OCI-M1 (cell line): ENCODE data around the gene PRCC.
A peak's percentile ranks its signal among the peaks of the same experiment; 100 is the strongest.
"Not testable (repeated sequence)": the region's sequence is repeated elsewhere in the genome, so short reads cannot be mapped to it uniquely, and the experiment has no call there.

ENCODE experiments used
- DNase-seq: peaks from one replicate; lab custom pipeline; 2025; lab: John Stamatoyannopoulos, UW

Gene PRCC

GRCh38 chr1:156744786-156745419 is 22.4 kb upstream of the PRCC start:
- DNase-seq, result no peak

- DNase-seq, result no peak
These were observed 21.5 kb upstream of the PRCC start for GRCh38 chr1:156745881-156746280.

- no peak for DNase-seq
These were observed 21.0 kb upstream of the PRCC start for GRCh38 chr1:156746406-156746727.

- DNase-seq, result peak; percentile 90
These were observed 20.4 kb upstream of the PRCC start for GRCh38 chr1:156746728-156747631.

- DNase-seq, result no peak
These were observed 19.3 kb upstream of the PRCC start for GRCh38 chr1:156747742-156748669.

- DNase-seq, result peak; percentile 76
These were observed 18.5 kb upstream of the PRCC start for GRCh38 chr1:156748670-156749418.

- peak; percentile 62 for DNase-seq
These were observed 17.8 kb upstream of the PRCC start for GRCh38 chr1:156749419-156750118.

DNA sequence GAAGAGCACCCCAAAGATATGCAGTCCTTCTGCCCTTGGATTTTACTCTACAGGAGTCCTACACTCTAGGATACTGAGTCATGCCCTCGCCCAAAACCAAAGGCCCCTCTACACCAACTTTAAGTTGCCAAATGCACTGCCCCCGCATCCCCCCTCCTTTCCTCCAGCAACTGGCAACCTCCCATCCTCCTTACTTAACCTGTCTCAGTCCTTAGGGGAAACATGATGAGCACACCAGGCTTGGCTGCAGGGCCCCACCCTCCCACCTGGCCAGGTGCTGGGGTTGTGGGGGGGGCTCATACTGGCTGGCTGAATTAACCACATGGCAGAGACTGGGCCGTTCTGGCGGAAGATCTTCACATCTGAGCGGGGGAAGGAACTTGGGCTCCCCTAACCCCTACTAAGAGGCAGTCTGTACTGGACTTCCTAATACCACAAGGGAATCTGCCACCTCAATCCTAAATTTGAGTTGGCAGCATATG is 17.1 kb upstream of the PRCC start:
- DNase-seq, result peak; percentile 62

DNA sequence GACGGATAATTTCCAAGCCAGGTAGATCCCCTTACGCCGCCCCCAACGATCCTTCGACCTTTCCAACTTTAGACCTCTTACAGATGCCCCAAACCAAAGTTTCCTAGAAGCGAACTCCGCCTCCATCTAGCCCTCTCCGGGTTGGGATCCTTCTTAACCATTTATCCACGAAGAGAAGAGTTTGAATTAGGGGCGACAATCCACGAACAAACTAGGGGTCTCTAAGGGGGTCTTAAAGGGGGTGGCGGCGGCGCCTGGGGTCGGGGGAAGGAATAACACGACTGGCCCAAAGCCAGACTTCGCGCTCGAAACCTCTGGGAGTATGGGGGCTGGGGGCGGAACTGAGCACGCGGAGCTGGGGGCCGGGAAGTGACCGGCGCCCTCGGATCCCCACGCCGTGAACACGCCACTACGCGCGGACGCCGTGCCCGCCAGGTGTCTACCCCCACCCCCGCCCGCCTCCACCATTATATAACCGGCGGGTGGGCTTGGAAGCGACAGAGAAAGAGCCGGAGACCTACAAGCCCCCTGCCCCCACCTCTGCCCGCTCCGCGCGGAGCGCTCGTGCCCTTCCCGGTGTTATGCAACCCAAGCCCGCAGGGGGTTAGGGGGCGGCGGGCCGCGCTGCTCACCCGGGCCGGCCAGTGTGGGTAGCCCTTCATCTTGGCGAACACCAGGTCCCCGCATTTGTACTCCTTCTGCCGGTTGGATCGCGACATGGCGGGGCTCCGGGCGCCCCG is 16.5 kb upstream of the PRCC start:
- DNase-seq, result peak; percentile 66

DNA sequence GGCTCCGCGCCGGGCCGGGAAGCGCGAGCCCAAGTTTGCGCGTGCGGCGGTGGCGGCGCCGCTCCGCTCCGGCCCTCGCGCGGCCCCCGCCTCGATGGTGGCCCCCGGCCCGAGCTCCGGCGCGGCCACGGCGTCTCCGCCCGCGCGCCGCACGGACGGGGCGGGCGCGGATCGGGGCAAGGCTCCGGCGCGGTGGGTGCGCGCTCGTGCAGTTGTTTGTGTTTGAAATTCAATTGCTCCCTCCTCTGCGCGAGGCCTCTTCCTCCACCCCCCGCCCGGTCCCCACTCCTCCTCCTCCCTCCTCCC is 15.9 kb upstream of the PRCC start, which contains the start of gene HDGF:
HDGF (minus strand) TSS at position 225 of the 306 bp plus-strand sequence. CDS start 246 bp downstream, outside the sequence.
- DNase-seq, result no peak

DNA sequence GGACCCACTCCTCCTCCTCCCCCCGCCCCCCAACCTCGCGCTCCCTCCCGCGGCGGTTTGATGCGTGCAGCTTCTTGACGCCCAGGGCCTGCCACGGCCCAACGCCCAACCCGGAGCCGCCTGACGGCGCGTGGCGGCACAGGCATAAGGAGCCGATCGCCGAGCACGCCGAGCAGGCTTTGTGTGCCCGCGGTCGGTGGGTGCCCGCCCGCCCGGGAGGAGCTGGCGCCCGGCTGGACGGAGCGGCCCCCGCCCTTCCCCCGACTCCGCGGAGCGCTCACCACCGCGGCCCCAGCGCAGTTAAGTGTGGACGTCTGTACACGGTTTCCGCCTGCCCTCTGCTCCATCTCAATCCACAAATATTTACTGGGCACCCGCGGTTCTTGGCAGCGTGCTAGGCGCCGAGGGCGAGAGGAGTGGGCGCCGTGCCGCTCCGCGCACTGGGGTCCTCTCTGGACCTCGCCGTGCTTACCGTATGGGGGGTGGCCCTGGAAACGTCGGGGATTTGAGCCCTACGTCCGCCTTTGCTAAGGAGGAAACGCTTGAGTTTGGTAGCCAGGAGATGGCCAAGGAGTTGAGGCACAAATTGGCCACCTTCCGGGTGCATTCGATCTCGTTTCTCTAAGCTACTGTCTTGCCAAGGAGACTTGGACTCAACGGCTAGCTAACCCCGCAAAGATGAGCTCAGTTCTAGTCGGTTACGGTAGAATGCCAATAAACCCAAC is 15.4 kb upstream of the PRCC start:
- DNase-seq, result peak; percentile 98

GRCh38 chr1:156752843-156753482 is 14.4 kb upstream of the PRCC start:
- DNase-seq, result no peak

- DNase-seq, result no peak
These were observed 13.1 kb upstream of the PRCC start for GRCh38 chr1:156754219-156754618.

GRCh38 chr1:156755527-156755950 is 11.8 kb upstream of the PRCC start:
- peak; percentile 35 for DNase-seq

GRCh38 chr1:156756355-156756754 is 11.0 kb upstream of the PRCC start:
- no peak for DNase-seq

DNA sequence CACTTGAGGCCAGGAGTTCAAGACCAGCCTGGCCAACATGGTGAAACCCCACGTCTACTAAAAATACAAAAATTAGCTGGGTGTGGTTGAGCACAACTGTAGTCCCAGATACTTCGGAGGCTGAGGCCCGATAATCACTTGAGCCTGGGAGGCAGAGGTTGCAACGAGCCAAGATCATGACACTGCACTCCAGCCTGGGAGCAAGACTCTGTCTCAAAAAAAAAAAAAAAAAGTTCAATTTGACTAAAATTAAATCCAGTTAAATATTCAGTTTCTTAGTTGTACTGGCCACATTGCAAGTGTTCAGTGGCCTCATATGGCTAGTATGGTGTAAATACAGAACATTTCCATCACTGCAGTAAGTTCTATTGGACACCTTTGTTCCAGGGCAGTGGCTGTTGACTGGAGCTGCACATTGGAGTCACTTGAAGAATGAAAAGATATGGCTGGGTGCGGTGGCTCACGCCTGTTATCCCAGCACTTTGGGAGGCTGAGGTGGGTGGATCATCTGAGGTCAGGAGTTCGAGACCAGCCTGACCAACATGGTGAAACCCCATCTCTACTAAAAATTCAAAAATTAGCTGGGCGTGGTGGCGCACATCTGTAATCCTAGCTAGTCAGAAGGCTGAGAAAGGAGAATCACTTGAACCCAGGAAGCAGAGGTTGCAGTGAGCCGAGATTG is 9.6 kb upstream of the PRCC start:
- not testable (repeated sequence) for DNase-seq

DNA sequence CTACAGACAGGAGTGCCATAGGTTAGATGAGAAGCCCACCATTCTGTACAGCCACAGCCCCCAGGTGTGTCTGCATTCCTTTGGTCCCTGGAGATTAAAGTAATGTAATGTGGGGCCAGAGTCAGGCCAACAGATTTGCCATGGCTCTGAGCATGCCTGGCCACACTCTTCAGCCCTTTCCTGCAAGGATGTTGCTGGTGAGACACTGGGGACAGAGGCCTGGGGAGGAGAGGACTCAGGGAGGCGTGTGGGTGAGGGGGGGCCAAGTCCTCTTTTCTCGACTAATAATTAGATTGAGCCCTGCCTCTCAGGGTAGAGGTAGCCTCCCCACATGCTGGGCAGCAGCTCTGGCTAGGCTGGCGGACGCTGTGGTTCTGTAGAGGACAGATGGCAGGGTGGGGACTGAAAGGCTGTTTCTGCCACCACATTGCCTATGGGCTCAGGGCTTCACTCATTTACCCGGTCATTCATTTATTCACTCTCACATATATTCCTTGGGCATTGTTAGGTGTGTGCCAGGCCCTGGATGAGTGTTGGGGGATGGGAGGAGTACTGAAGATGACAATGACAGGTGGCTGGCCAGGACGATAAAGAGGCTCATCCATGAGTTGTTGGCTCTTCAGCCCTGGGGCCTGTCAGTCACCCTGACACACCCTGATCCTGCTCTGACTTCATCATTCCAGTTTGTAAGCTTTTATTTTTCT is 7.1 kb upstream of the PRCC start:
- DNase-seq, result no peak

GRCh38 chr1:156760796-156761104 is 6.6 kb upstream of the PRCC start:
- no peak for DNase-seq
